ENCODE data around the gene SLC9C2.
"Not testable (repeated sequence)": the region's sequence is repeated elsewhere in the genome, so short reads cannot be mapped to it uniquely, and the experiment has no call there.

Gene SLC9C2

GRCh38 chr1:173520799-173521198 lies 82.1 kb downstream of the SLC9C2 start:
- no peak for DNase-seq

GRCh38 chr1:173514503-173514902 lies 88.4 kb downstream of the SLC9C2 start:
- DNase-seq: not testable (repeated sequence)

- no peak for DNase-seq
Observed at GRCh38 chr1:173509797-173510196, 93.1 kb downstream of the SLC9C2 start.

- DNase-seq: no peak
Observed at GRCh38 chr1:173508541-173508940, 94.3 kb downstream of the SLC9C2 start.

- no peak for DNase-seq
Observed at GRCh38 chr1:173507847-173508209, 95.0 kb downstream of the SLC9C2 start.

GRCh38 chr1:173507205-173507846 lies 95.5 kb downstream of the SLC9C2 start:
- DNase-seq: no peak

GRCh38 chr1:173506437-173506836 lies 96.4 kb downstream of the SLC9C2 start:
- no peak for DNase-seq

- DNase-seq: no peak
Observed at GRCh38 chr1:173505391-173505790, 97.5 kb downstream of the SLC9C2 start.

GRCh38 chr1:173504268-173504667 lies 98.6 kb downstream of the SLC9C2 start:
- no peak for DNase-seq

- DNase-seq: no peak
Observed at GRCh38 chr1:173503391-173503790, 99.5 kb downstream of the SLC9C2 start.

- no peak for DNase-seq
Observed at GRCh38 chr1:173502104-173502503, 100.8 kb downstream of the SLC9C2 start.

- DNase-seq: no peak
Observed at GRCh38 chr1:173499729-173500128, 103.1 kb downstream of the SLC9C2 start.

GRCh38 chr1:173496757-173497320 lies 106.0 kb downstream of the SLC9C2 start:
- DNase-seq: no peak

GRCh38 chr1:173495609-173496267 lies 107.1 kb downstream of the SLC9C2 start:
- DNase-seq: no peak

- not testable (repeated sequence) for DNase-seq
Observed at GRCh38 chr1:173493125-173493524, 109.7 kb downstream of the SLC9C2 start.

GRCh38 chr1:173491508-173491907 lies 111.4 kb downstream of the SLC9C2 start:
- DNase-seq: no peak

- no peak for DNase-seq
Observed at GRCh38 chr1:173489929-173490328, 112.9 kb downstream of the SLC9C2 start.

- DNase-seq: no peak
Observed at GRCh38 chr1:173489149-173489600, 113.7 kb downstream of the SLC9C2 start.

GRCh38 chr1:173488001-173488400 lies 114.9 kb downstream of the SLC9C2 start:
- DNase-seq: no peak

GRCh38 chr1:173485401-173485800 lies 117.5 kb downstream of the SLC9C2 start:
- DNase-seq: no peak

- DNase-seq: no peak
Observed at GRCh38 chr1:173484276-173484675, 118.6 kb downstream of the SLC9C2 start.

- no peak for DNase-seq
Observed at GRCh38 chr1:173482683-173483082, 120.2 kb downstream of the SLC9C2 start.

- DNase-seq: no peak
Observed at GRCh38 chr1:173481195-173481772, 121.6 kb downstream of the SLC9C2 start.

GRCh38 chr1:173479649-173480048 lies 123.2 kb downstream of the SLC9C2 start:
- no peak for DNase-seq
